GM12892 (cell line): ENCODE measurements around the gene ADAMTSL2.

Source experiments
- POLR2A ChIP-seq: IDR thresholded peaks from 2 replicates; pipeline ENCODE4 v1.6.1; 2011; ENCODE audit warnings: low read depth, low read length, control low read depth
- POLR2AphosphoS5 ChIP-seq: IDR thresholded peaks from 2 replicates; pipeline ENCODE4 v1.6.1; 2011; ENCODE audit warnings: low read depth, low read length, control low read depth

DNA sequence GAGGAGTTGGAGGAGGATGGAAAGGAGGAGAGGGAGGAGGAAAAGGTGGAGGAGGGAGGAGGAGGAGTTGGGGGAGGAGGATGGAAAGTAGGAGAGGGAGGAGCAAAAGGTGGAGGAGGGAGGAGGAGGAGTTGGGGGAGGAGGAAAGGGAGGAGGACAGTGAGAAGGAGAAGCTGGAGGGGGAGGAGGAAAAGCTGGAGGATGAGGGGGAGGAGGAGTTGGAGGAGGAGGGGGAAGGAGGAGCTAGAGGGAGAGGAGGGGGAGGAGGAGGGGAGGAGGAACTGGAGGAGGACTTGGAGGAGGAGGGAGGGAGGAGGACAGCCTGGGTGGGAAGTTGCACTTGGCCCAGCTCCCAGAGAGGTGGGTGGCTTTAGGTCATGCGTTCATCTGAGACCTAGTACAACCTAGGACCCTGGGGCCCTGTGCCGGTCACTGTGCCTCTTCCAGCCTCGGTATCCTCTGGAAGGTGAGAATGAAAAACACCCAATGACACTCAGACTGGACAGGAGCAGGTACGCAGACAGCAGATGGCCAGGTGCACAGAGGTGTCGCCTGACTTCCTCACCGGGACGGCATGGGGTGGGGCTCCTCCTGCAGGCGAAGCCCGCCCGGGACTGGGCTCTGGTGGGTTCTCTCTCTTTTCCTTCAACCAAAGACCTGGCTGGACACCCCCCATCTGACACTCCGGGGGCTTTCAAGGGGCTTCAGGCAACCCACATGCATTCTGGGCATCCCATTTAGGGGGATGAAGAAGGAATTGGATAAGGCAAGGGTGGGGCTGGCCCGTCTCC is 43.4 kb upstream of the ADAMTSL2 start:
- no peak for TF ChIP-seq POLR2A
- no peak for TF ChIP-seq POLR2AphosphoS5
